ENCODE measurements around the gene MEN1.
"Not testable (repeated sequence)": the region's sequence is repeated elsewhere in the genome, so short reads cannot be mapped to it uniquely, and the experiment has no call there.

MEN1 gene

GRCh38 chr11:64832467-64833197 lies 22.3 kb upstream of the MEN1 start:
- FAIRE-seq: no peak

GRCh38 chr11:64831411-64831891 lies 21.1 kb upstream of the MEN1 start:
- no peak for FAIRE-seq

GRCh38 chr11:64829536-64830251 lies 19.3 kb upstream of the MEN1 start:
- FAIRE-seq: no peak

- no peak for FAIRE-seq
Observed at GRCh38 chr11:64827451-64827839, 17.1 kb upstream of the MEN1 start.

GRCh38 chr11:64826578-64827450 lies 16.5 kb upstream of the MEN1 start:
- no peak for FAIRE-seq

- FAIRE-seq: no peak
Observed at GRCh38 chr11:64826062-64826461, 15.7 kb upstream of the MEN1 start.

- FAIRE-seq: no peak
Observed at GRCh38 chr11:64823568-64824119, 13.3 kb upstream of the MEN1 start.

GRCh38 chr11:64817476-64817875 lies 7.1 kb upstream of the MEN1 start:
- no peak for FAIRE-seq

- FAIRE-seq: not testable (repeated sequence)
Observed at GRCh38 chr11:64815433-64815832, 5.1 kb upstream of the MEN1 start.

GRCh38 chr11:64814712-64815187 lies 4.4 kb upstream of the MEN1 start:
- no peak for FAIRE-seq

- FAIRE-seq: no peak
Observed at GRCh38 chr11:64813826-64814225, 3.5 kb upstream of the MEN1 start.

- no peak for FAIRE-seq
Observed at GRCh38 chr11:64810891-64811272, 531 bp upstream of the MEN1 start.

GRCh38 chr11:64809781-64810241 lies 540 bp downstream of the MEN1 start:
- FAIRE-seq: no peak

- FAIRE-seq: no peak
Observed at GRCh38 chr11:64805481-64805880, 4.9 kb downstream of the MEN1 start.

GRCh38 chr11:64804346-64805210 lies 5.8 kb downstream of the MEN1 start:
- FAIRE-seq: no peak

- FAIRE-seq: no peak
Observed at GRCh38 chr11:64803846-64804345, 6.5 kb downstream of the MEN1 start.

GRCh38 chr11:64803158-64803845 lies 7.0 kb downstream of the MEN1 start, which contains the start of gene MAP4K2:
TSS of gene MAP4K2 (minus strand) at chr11:64803214. CDS start at chr11:64803149, 65 bp downstream.
- peak; percentile 85 for FAIRE-seq

GRCh38 chr11:64802370-64803157 lies 7.8 kb downstream of the MEN1 start:
- FAIRE-seq: no peak

GRCh38 chr11:64801561-64802369 lies 8.6 kb downstream of the MEN1 start:
- no peak for FAIRE-seq

All from A204.1 (cell line).